Amygdala (tissue), 56 donors: ENCODE results near the gene FRMD7.
A peak's percentile ranks its signal among the peaks of the same experiment; 100 is the strongest.
"Not testable (repeated sequence)": the region's sequence is repeated elsewhere in the genome, so short reads cannot be mapped to it uniquely, and the experiment has no call there.

Source experiments
- DNase-seq, 56 donors: peaks; one replicate each; lab custom pipeline; 2025; lab: John Stamatoyannopoulos, UW

The FRMD7 gene

GRCh38 chrX:132094164-132094563 is 33.7 kb downstream of the FRMD7 start:
- DNase-seq = no peak

- DNase-seq = no peak
These were observed 34.5 kb downstream of the FRMD7 start for GRCh38 chrX:132093239-132093860.

GRCh38 chrX:132092439-132093065 is 35.3 kb downstream of the FRMD7 start:
- peak in 31 of 56 donors; percentile 0 to 72 (median 2) for DNase-seq

GRCh38 chrX:132090403-132091159 is 37.2 kb downstream of the FRMD7 start:
- DNase-seq = no peak

GRCh38 chrX:132088864-132089263 is 39.0 kb downstream of the FRMD7 start:
- DNase-seq = no peak

- no peak for DNase-seq
These were observed 41.1 kb downstream of the FRMD7 start for GRCh38 chrX:132086672-132087071.

GRCh38 chrX:132085786-132086185 is 42.0 kb downstream of the FRMD7 start:
- no peak for DNase-seq

GRCh38 chrX:132077912-132078311 is 49.9 kb downstream of the FRMD7 start:
- no peak for DNase-seq

GRCh38 chrX:132077414-132077813 is 50.4 kb downstream of the FRMD7 start:
- DNase-seq = no peak

GRCh38 chrX:132071254-132071653 is 56.6 kb downstream of the FRMD7 start:
- DNase-seq = no peak

GRCh38 chrX:132068405-132068804 is 59.4 kb downstream of the FRMD7 start:
- no peak for DNase-seq

GRCh38 chrX:132063862-132064261 is 64.0 kb downstream of the FRMD7 start:
- no peak for DNase-seq

- no peak for DNase-seq
These were observed 64.5 kb downstream of the FRMD7 start for GRCh38 chrX:132063334-132063733.

- no peak for DNase-seq
These were observed 67.8 kb downstream of the FRMD7 start for GRCh38 chrX:132059973-132060540.

- no peak for DNase-seq
These were observed 68.8 kb downstream of the FRMD7 start for GRCh38 chrX:132058975-132059374.

GRCh38 chrX:132058050-132058449 is 69.8 kb downstream of the FRMD7 start:
- no peak for DNase-seq

GRCh38 chrX:132051778-132052177 is 76.0 kb downstream of the FRMD7 start:
- not testable (repeated sequence) for DNase-seq

- no peak for DNase-seq
These were observed 81.3 kb downstream of the FRMD7 start for GRCh38 chrX:132046533-132046932.

GRCh38 chrX:132045456-132045855 is 82.4 kb downstream of the FRMD7 start:
- no peak for DNase-seq

- no peak for DNase-seq
These were observed 82.9 kb downstream of the FRMD7 start for GRCh38 chrX:132044953-132045352.

- no peak for DNase-seq
These were observed 83.8 kb downstream of the FRMD7 start for GRCh38 chrX:132043977-132044376.
